GM12878 (cell line): ENCODE data around the gene DCTN4. TPM values are rescaled to one million over a fixed set of nuclear protein-coding genes. Genes with fewer than 3 reads are reported as not detected.
A peak's percentile ranks its signal among the peaks of the same experiment; 100 is the strongest.

ENCODE experiments used
- ATAC-seq: fragments of 200-7000 bp; cut with Tn5 transposase; 3 replicates; pipeline ENCODE4 v1.9.1; 2020; ENCODE audit warnings: mild to moderate bottlenecking, moderate library complexity
- BruUV-seq: library from RNA; stranded (reverse); fragments of 400-500 nt; replicated peaks from 2 replicates; lab custom pipeline; 2021; lab: Mats Ljungman, UMichigan
- CTCF ChIA-PET: fragments of 300-600 bp; sonication (Branson Sonifier 250); formaldehyde crosslinking; extraction: SDS; loops from one replicate; lab custom pipeline; 2021; ENCODE audit warnings: inconsistent platforms; lab: Yijun Ruan, JAX
- POLR2A ChIA-PET: fragments of 350-600 bp; formaldehyde crosslinking; extraction: SDS; loops from one replicate; lab custom pipeline; 2021; ENCODE audit warnings: inconsistent platforms; lab: Charles Lee
- RAD21 ChIA-PET: fragments of 300-600 bp; sonication (Branson Sonifier 250); formaldehyde crosslinking; loops from one replicate; lab custom pipeline; 2023; ENCODE audit warnings: antibody characterized with exemption; ENCODE audit not compliant: unreplicated experiment; lab: Charles Lee
- SMC1A ChIA-PET: fragments of 300-600 bp; sonication (Branson Sonifier 250); formaldehyde crosslinking; loops from one replicate; lab custom pipeline; 2023; ENCODE audit not compliant: unreplicated experiment, uncharacterized antibody; lab: Charles Lee
- DNase-seq: peaks from one replicate; pipeline ENCODE4 v3.0.0-alpha.2; 2011; ENCODE audit warnings: low read depth, low spot score
- FAIRE-seq: peaks from 3 replicates; lab custom pipeline; 2011; peaks lifted over from hg19 to GRCh38; lab: Jason Lieb, UNC
- H2AFZ ChIP-seq: 2 replicates; pipeline ENCODE4 v1.6.0; 2011; ENCODE audit warnings: low read depth, low read length, control low read depth; ENCODE audit not compliant: control insufficient read depth
- H3K27ac ChIP-seq: 2 replicates; pipeline ENCODE4 v1.5.1; 2011; ENCODE audit warnings: control low read depth; ENCODE audit not compliant: control insufficient read depth, insufficient read depth
- H3K27me3 ChIP-seq, 2 experiments: replicated peaks in 1 of 2; 2 replicates each; pipeline versions ENCODE4 v1.6.0 to v1.6.1; 2011; ENCODE audit warnings: low read length in 1 of 2; ENCODE audit not compliant: control insufficient read depth in 2 of 2, insufficient read depth in 2 of 2
- H3K36me3 ChIP-seq, 2 experiments: 2 replicates each; pipeline ENCODE4 v1.5.1; 2011; ENCODE audit warnings: low read length in 1 of 2; ENCODE audit not compliant: control insufficient read depth in 2 of 2, insufficient read depth in 2 of 2
- H3K4me1 ChIP-seq: 2 replicates; pipeline ENCODE4 v1.6.1; 2011; ENCODE audit warnings: mild to moderate bottlenecking, low read length, moderate library complexity, mixed read lengths; ENCODE audit not compliant: control insufficient read depth, insufficient read depth
- H3K4me2 ChIP-seq: 2 replicates; pipeline ENCODE4 v1.6.0; 2011; ENCODE audit warnings: control low read depth; ENCODE audit not compliant: control insufficient read depth, insufficient read depth
- H3K4me3 ChIP-seq: fragments of 200-600 bp; sonication (generic); 2 replicates; pipeline ENCODE4 v1.5.1; 2016
- H3K79me2 ChIP-seq: 2 replicates; pipeline ENCODE4 v1.6.0; 2011; ENCODE audit warnings: low read length; ENCODE audit not compliant: control insufficient read depth, insufficient read depth
- H3K9ac ChIP-seq: 2 replicates; pipeline ENCODE4 v1.8.0; 2011; ENCODE audit warnings: low read length, control low read depth, mixed read lengths; ENCODE audit not compliant: control insufficient read depth, insufficient read depth
- H3K9me3 ChIP-seq: replicated peaks from 3 replicates; pipeline ENCODE4 v1.5.1; 2011; ENCODE audit warnings: mild to moderate bottlenecking, low read length; ENCODE audit not compliant: control insufficient read depth, insufficient read depth
- H4K20me1 ChIP-seq: 2 replicates; pipeline ENCODE4 v1.6.0; 2011; ENCODE audit not compliant: control insufficient read depth, insufficient read depth
- CBX5 ChIP-seq: sonication (generic); IDR thresholded peaks from 2 replicates; pipeline ENCODE4 v1.6.1; 2016; ENCODE audit warnings: low read depth, moderate library complexity, mild to moderate bottlenecking, inconsistent platforms
- CREM ChIP-seq: IDR thresholded peaks from 2 replicates; pipeline ENCODE4 v1.6.1; 2014; ENCODE audit warnings: antibody characterized with exemption, low read depth
- EGR1 ChIP-seq, 2 experiments: IDR thresholded peaks; 1 replicate in 1 of 2; 2 replicates in 1 of 2; pipeline ENCODE4 v1.6.1; 2011 to 2012; ENCODE audit warnings: low read depth in 2 of 2, low read length in 2 of 2, borderline replicate concordance in 1 of 2, mild to moderate bottlenecking in 1 of 2, moderate library complexity in 1 of 2
- IKZF2 ChIP-seq, 2 experiments: fragments of 450-650 bp; IDR thresholded peaks; 2 replicates each; pipeline ENCODE4 v1.6.1; 2017; ENCODE audit warnings: mild to moderate bottlenecking in 2 of 2, moderate library complexity in 2 of 2
- IRF4 ChIP-seq: IDR thresholded peaks from 2 replicates; pipeline ENCODE4 v1.6.1; 2011; ENCODE audit warnings: low read depth, low read length
- KAT2A ChIP-seq: conservative IDR thresholded peaks from 2 replicates; pipeline ENCODE4 v1.6.1; 2011; ENCODE audit warnings: low read depth, low read length; ENCODE audit not compliant: control insufficient read depth
- KDM1A ChIP-seq: fragments of 200-600 bp; sonication (generic); IDR thresholded peaks from 2 replicates; pipeline ENCODE4 v1.6.1; 2016; ENCODE audit warnings: borderline replicate concordance
- ZNF217 ChIP-seq: fragments of 450-650 bp; IDR thresholded peaks from 2 replicates; pipeline ENCODE4 v1.6.1; 2017; ENCODE audit warnings: antibody characterized with exemption, mild to moderate bottlenecking
- WGBS: methylation state at CpG from one replicate; pipeline ENCODE4 v1.1.6; 2016; ENCODE audit warnings: low lambda C conversion rate; ENCODE audit not compliant: insufficient replicate concordance, insufficient coverage; ENCODE audit errors: missing lambda C conversion rate; 5-methylcytosine and 5-hydroxymethylcytosine counted together
- in situ Hi-C: fragments of 300-500 bp; cut with MboI; formaldehyde crosslinking; loops from 9 replicates; pipeline ENCODE4 v1.14.3; 2018; ENCODE audit warnings: mixed read lengths
- intact Hi-C: fragments of 100-400 bp; cut with micrococcal nuclease; formaldehyde crosslinking; loops from one replicate; pipeline ENCODE4 v1.14.2; 2022; ENCODE audit not compliant: unreplicated experiment
- polyA plus RNA-seq, 11 experiments: library from polyadenylated mRNA; depleted of rRNA in 4 of 11; unstranded in 6 of 11; stranded (reverse) in 5 of 11; fragments of >200 nt; fragmentation: Nextera tagmentation in 4 of 11; fragmentation: Illumina TruSeq in 1 of 11; extraction: Ambion mirVana in 4 of 11; extraction: Trizol in 1 of 11; gene quantifications; 1 replicate in 1 of 11; 2 replicates in 10 of 11; pipeline versions ENCODE4 v1.2.1 to v1.2.3, GENCODE V29; 2011 to 2016; ENCODE audit warnings: inconsistent platforms in 2 of 11, missing spikeins in 2 of 11, low read depth in 1 of 11
- total RNA-seq, 4 experiments: library from RNA; depleted of rRNA in 3 of 4; stranded (reverse); fragments of >200 nt in 3 of 4; fragmentation: Illumina TruSeq in 1 of 4; extraction: Trizol in 1 of 4; gene quantifications; 2 replicates each; pipeline versions ENCODE4 v1.2.1 to v1.2.3, GENCODE V29; 2013 to 2021

Gene DCTN4
- total and polyA plus RNA-seq, 10 of the 15 experiments (the other 5 are each of a cell fraction or from before 2014, with no cell fraction given), result 7.6 to 27.8 (median 18.0) TPM

DNA sequence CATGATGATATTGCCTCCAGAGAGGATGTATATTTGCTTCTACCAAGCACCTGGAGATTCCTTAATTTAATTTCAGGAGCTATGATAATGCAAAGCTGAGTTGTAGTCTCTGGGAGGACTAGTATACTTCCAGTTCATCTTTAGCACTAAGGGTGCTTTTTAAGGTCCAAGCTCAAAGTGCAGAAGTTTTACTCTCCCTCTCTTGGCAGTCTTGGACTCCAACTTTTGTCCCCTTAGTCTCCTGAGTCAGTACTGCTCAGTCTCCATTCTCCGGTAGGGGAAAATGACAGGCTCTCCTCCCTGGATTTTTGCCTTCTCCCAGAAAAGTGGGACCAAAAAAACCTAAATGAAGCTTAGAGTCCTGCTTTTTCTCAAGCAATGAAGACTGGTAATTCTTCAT, 28.1 kb upstream of the DCTN4 start:
- H3K9ac ChIP-seq, result no peak overlapping the region
- H3K27me3 ChIP-seq, result no peaks in the 10 kb centered on the region
- FAIRE-seq (no peak), DNase-seq (no peak), ATAC-seq (no peak)
- 0 out of 2 replicates have a peak overlapping the region, but pooled peaks have one; percentile 8 for H3K27ac ChIP-seq
- ChIA-PET POLR2A (interaction anchor here (1.3 kb wide), 1 partner anchor 9 kb away, joined by 3 read pairs; no protein-coding TSS in a partner anchor), SMC1A (interaction anchor here (1.2 to 1.4 kb wide), 5 partner anchors 8 to 226 kb away, joined by 3 to 6 read pairs (median 3); partner anchors contain the start of genes DCTN4 and SMIM3), RAD21 (no interaction called here), CTCF (interaction anchor here (0.7 to 1.8 kb wide), 8 partner anchors 8 to 529 kb away, joined by 3 to 7 read pairs (median 4); partner anchors contain the start of genes IRGM, RBM22 and SMIM3)
- in situ Hi-C loops, result no loop called here
- intact Hi-C loops, result loop anchor here (10.0 kb wide), 2 partner anchors 302 to 468 kb away; partner anchors contain the start of gene GM2A
- TF ChIP-seq EGR1 (IDR thresholded peaks at IDR 0.05; ENCODE audit: borderline replicate concordance in 1 of 2, low read depth in 2 of 2, low read length in 2 of 2), result no peak
- TF ChIP-seq IKZF2 (IDR thresholded peaks at IDR 0.05), result no peak
- no peak for TF ChIP-seq IRF4
- TF ChIP-seq CREM, result no peak
- no peak for TF ChIP-seq KAT2A
- no peak for TF ChIP-seq KDM1A
- no peak for TF ChIP-seq ZNF217
- no peak for TF ChIP-seq CBX5
- peaks cover 56% of the 10 kb centered on the region for H3K79me2 ChIP-seq
- H3K9me3 ChIP-seq, result peaks cover 4% of the 10 kb centered on the region; the same call in 2 of the 3 replicates
- H3K4me3 ChIP-seq, result no peak overlapping the region
- no peaks in the 10 kb centered on the region for H4K20me1 ChIP-seq
- peak overlapping the region; percentile 57; the same call in 1 of the 2 replicates for H3K4me2 ChIP-seq
- no TSS peak for BruUV-seq
- WGBS, result 94% methylated on average over 1 of the region's 1 CpG
- no peaks in the 10 kb centered on the region for H3K36me3 ChIP-seq
- H3K4me1 ChIP-seq, result peaks cover 31% of the 10 kb centered on the region
- H2AFZ ChIP-seq, result no peak overlapping the region
